Loucy (cell line): ENCODE data around the gene MAML3.

Experiments used
- CTCF ChIP-seq: fragments of 200-600 bp; sonication (generic); conservative IDR thresholded peaks from 2 replicates; pipeline ENCODE4 v1.5.1; 2014; ENCODE audit warnings: mild to moderate bottlenecking, antibody characterized with exemption, low read length
- EZH2phosphoT487 ChIP-seq: fragments of 200-600 bp; IDR thresholded peaks from 2 replicates; pipeline ENCODE4 v1.6.1; 2018; ENCODE audit warnings: antibody characterized with exemption, mild to moderate bottlenecking, moderate library complexity, borderline replicate concordance

DNA sequence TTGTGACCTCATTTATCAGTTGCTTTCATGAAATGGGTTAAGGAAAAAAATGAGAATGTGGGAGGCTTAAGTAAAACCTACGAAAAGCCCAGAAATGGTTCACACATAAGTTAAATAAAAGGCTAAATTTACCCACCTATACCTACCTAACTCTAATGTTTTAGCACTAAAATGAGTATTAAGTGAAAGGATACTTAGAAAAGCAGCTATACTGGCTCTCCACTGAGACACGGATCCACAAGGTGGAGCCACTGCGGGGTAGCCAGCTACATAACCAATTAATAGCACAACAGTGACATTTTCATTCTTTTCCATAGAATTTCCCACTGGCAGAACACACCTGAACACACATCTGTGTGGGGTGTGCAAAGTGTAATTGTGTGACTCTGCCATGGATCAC lies 101.9 kb downstream of the MAML3 start:
- TF ChIP-seq CTCF (peak; percentile 93), EZH2phosphoT487 (no peak)
